ENCODE measurements around the gene KCNG2. TPM values are rescaled to one million over a fixed set of nuclear protein-coding genes. Genes with fewer than 3 reads are reported as not detected.

The KCNG2 gene
- total RNA-seq, 4 donors from 2014 or later = 0.41 to 6.7 TPM; not detected in 2

GRCh38 chr18:79784965-79785770 lies 12.6 kb upstream of the KCNG2 start:
- H3K4me3 ChIP-seq = no peak overlapping the region
- H3K27ac ChIP-seq = no peak overlapping the region
- in situ Hi-C loops (cut with MboI; ENCODE audit: low pct_ligation_motif_present in 1 of 4, low pct_unique_long_range_greater_than_20kb in 1 of 4, low sequenced_read_pairs in 3 of 4) (no loop called here), intact Hi-C loops (cut with DNase I; ENCODE audit: low total_unique reads) (no loop called here)
- peaks cover 43% of the 10 kb centered on the region for H3K27me3 ChIP-seq
- H3K36me3 ChIP-seq = no peaks in the 10 kb centered on the region
- peaks cover 0 to 7% (median 2%) of the 10 kb centered on the region in 4 donors for H3K4me1 ChIP-seq
- H3K9me3 ChIP-seq = no peaks in the 10 kb centered on the region
- 72% methylated on average over 32 of the region's 32 CpGs; no CpG with 5 or more reads in 1 of the 2 donors for WGBS, 2 donors (ENCODE audit: low coverage in 1 of 2)
- no peak for DNase-seq
- TF ChIP-seq CTCF (IDR thresholded peaks at IDR 0.05) (no peak), EP300 (IDR thresholded peaks at IDR 0.05; ENCODE audit: low read depth) (no peak), POLR2AphosphoS5 (IDR thresholded peaks at IDR 0.05) (no peak), POLR2A (IDR thresholded peaks at IDR 0.05) (no peak)

GRCh38 chr18:79785831-79786230 lies 11.9 kb upstream of the KCNG2 start:
- 69 to 70% methylated on average over 2 to 12 of the region's 12 CpGs for WGBS, 2 donors (ENCODE audit: low coverage in 1 of 2)

GRCh38 chr18:79786304-79786703 lies 11.4 kb upstream of the KCNG2 start:
- in situ Hi-C loops (cut with MboI; ENCODE audit: low pct_ligation_motif_present in 1 of 4, low pct_unique_long_range_greater_than_20kb in 1 of 4, low sequenced_read_pairs in 3 of 4) (no loop called here), intact Hi-C loops (cut with DNase I; ENCODE audit: low total_unique reads) (no loop called here)
- Histone ChIP-seq H3K4me3 (no peak overlapping the region), H3K36me3 (no peaks in the 10 kb centered on the region), H3K9me3 (no peaks in the 10 kb centered on the region), H3K4me1 (peaks cover 0 to 7% (median 2%) of the 10 kb centered on the region in 4 donors), H3K27me3 (peaks cover 48% of the 10 kb centered on the region), H3K27ac (no peak overlapping the region)
- DNase-seq = no peak
- WGBS, 2 donors (ENCODE audit: low coverage in 1 of 2) = 81 to 90% methylated on average over 3 to 14 of the region's 14 CpGs
- TF ChIP-seq EP300 (IDR thresholded peaks at IDR 0.05; ENCODE audit: low read depth) (no peak), CTCF (IDR thresholded peaks at IDR 0.05) (no peak), POLR2A (IDR thresholded peaks at IDR 0.05) (no peak), POLR2AphosphoS5 (IDR thresholded peaks at IDR 0.05) (no peak)

More at GRCh38 chr18:79785831-79786230, 11.9 kb upstream of the KCNG2 start:
- no peak overlapping the region for H3K27ac ChIP-seq
- no peaks in the 10 kb centered on the region for H3K36me3 ChIP-seq
- no peak overlapping the region for H3K4me3 ChIP-seq
- TF ChIP-seq CTCF (IDR thresholded peaks at IDR 0.05) (no peak), POLR2A (IDR thresholded peaks at IDR 0.05) (no peak), EP300 (IDR thresholded peaks at IDR 0.05; ENCODE audit: low read depth) (no peak), POLR2AphosphoS5 (IDR thresholded peaks at IDR 0.05) (no peak)
- intact Hi-C loops (cut with DNase I; ENCODE audit: low total_unique reads) (no loop called here), in situ Hi-C loops (cut with MboI; ENCODE audit: low pct_ligation_motif_present in 1 of 4, low pct_unique_long_range_greater_than_20kb in 1 of 4, low sequenced_read_pairs in 3 of 4) (no loop called here)
- DNase-seq = no peak
- peaks cover 48% of the 10 kb centered on the region for H3K27me3 ChIP-seq
- H3K4me1 ChIP-seq = peaks cover 0 to 7% (median 2%) of the 10 kb centered on the region in 4 donors
- no peaks in the 10 kb centered on the region for H3K9me3 ChIP-seq

GRCh38 chr18:79786786-79787526 lies 10.8 kb upstream of the KCNG2 start:
- Histone ChIP-seq H3K9me3 (no peaks in the 10 kb centered on the region), H3K36me3 (no peaks in the 10 kb centered on the region), H3K4me1 (peaks cover 0 to 7% (median 2%) of the 10 kb centered on the region in 4 donors), H3K4me3 (no peak overlapping the region), H3K27ac (no peak overlapping the region), H3K27me3 (peaks cover 48% of the 10 kb centered on the region)
- intact Hi-C loops (cut with DNase I; ENCODE audit: low total_unique reads) (no loop called here), in situ Hi-C loops (cut with MboI; ENCODE audit: low pct_ligation_motif_present in 1 of 4, low pct_unique_long_range_greater_than_20kb in 1 of 4, low sequenced_read_pairs in 3 of 4) (no loop called here)
- no peak for DNase-seq
- 48 to 83% methylated on average over 3 to 22 of the region's 22 CpGs for WGBS, 2 donors (ENCODE audit: low coverage in 1 of 2)
- no peak for TF ChIP-seq POLR2A (IDR thresholded peaks at IDR 0.05)
- TF ChIP-seq EP300 (IDR thresholded peaks at IDR 0.05; ENCODE audit: low read depth) = no peak
- no peak for TF ChIP-seq POLR2AphosphoS5 (IDR thresholded peaks at IDR 0.05)
- no peak for TF ChIP-seq CTCF (IDR thresholded peaks at IDR 0.05)

All from transverse colon (tissue), 4 donors.